GM20431 (cell line): Measurements from ENCODE around the gene ITIH2.
"Not testable (repeated sequence)": the region's sequence is repeated elsewhere in the genome, so short reads cannot be mapped to it uniquely, and the experiment has no call there.

ENCODE experiments used
- in situ Hi-C: fragments of 300-500 bp; cut with MseI, MboI; formaldehyde crosslinking; loops from one replicate; pipeline ENCODE4 v1.15.0; 2020; ENCODE audit warnings: low sequenced_read_pairs; ENCODE audit not compliant: unreplicated experiment

ITIH2 gene

GRCh38 chr10:7738536-7739407 is 35.7 kb downstream of the ITIH2 start:
- in situ Hi-C loops: no loop called here

- in situ Hi-C loops: no loop called here
These were observed 41.2 kb downstream of the ITIH2 start for GRCh38 chr10:7744307-7744706.

GRCh38 chr10:7748637-7749036 is 45.5 kb downstream of the ITIH2 start:
- in situ Hi-C loops: not testable (repeated sequence)

- in situ Hi-C loops: no loop called here
These were observed 47.1 kb downstream of the ITIH2 start for GRCh38 chr10:7750222-7750621.

- in situ Hi-C loops: no loop called here
These were observed 49.1 kb downstream of the ITIH2 start for GRCh38 chr10:7752251-7752650.

- in situ Hi-C loops: no loop called here
These were observed 52.0 kb downstream of the ITIH2 start for GRCh38 chr10:7755103-7755502.

- in situ Hi-C loops: no loop called here
These were observed 53.4 kb downstream of the ITIH2 start for GRCh38 chr10:7756360-7756992.

- in situ Hi-C loops: no loop called here
These were observed 60.8 kb downstream of the ITIH2 start for GRCh38 chr10:7763929-7764328.

GRCh38 chr10:7766241-7766640 is 63.1 kb downstream of the ITIH2 start:
- in situ Hi-C loops: no loop called here

GRCh38 chr10:7767209-7767608 is 64.1 kb downstream of the ITIH2 start:
- in situ Hi-C loops: no loop called here

- in situ Hi-C loops: no loop called here
These were observed 65.3 kb downstream of the ITIH2 start for GRCh38 chr10:7768417-7768816.

- in situ Hi-C loops: no loop called here
These were observed 71.0 kb downstream of the ITIH2 start for GRCh38 chr10:7773845-7774801.

- in situ Hi-C loops: no loop called here
These were observed 73.7 kb downstream of the ITIH2 start for GRCh38 chr10:7776777-7777176.

GRCh38 chr10:7782194-7782593 is 79.1 kb downstream of the ITIH2 start:
- in situ Hi-C loops: not testable (repeated sequence)

- in situ Hi-C loops: no loop called here
These were observed 83.3 kb downstream of the ITIH2 start for GRCh38 chr10:7786430-7786829.

GRCh38 chr10:7787150-7787856 is 84.2 kb downstream of the ITIH2 start:
- in situ Hi-C loops: no loop called here

GRCh38 chr10:7787857-7788638 is 84.9 kb downstream of the ITIH2 start, which contains the start of the genes ATP5F1C and KIN:
ATP5F1C (plus strand) TSS chr10:7788177; CDS start chr10:7788208, 31 bp downstream.
KIN (minus strand) TSS chr10:7787993; CDS start chr10:7787933, 60 bp downstream.
- in situ Hi-C loops: no loop called here

GRCh38 chr10:7788639-7789286 is 85.6 kb downstream of the ITIH2 start:
- in situ Hi-C loops: no loop called here
